Esophagus muscularis mucosa (tissue), 3 donors: ENCODE results near the gene CDCA7.

Experiments used
- POLR2A ChIP-seq: fragments of 450-650 bp; IDR thresholded peaks from one replicate; pipeline ENCODE4 v1.6.1; 2017; ENCODE audit warnings: antibody characterized with exemption, moderate library complexity, mild to moderate bottlenecking, low read depth
- TF ChIP-seq, protein P1 (sequence below), 3 experiments: fragments of 200-600 bp in 2 of 3; fragments of 450-650 bp in 1 of 3; sonication (generic) in 2 of 3; IDR thresholded peaks; one replicate each; pipeline ENCODE4 v1.5.1; 2017 to 2019; ENCODE audit warnings: antibody characterized with exemption in 3 of 3, mild to moderate bottlenecking in 2 of 3, moderate library complexity in 1 of 3

DNA sequence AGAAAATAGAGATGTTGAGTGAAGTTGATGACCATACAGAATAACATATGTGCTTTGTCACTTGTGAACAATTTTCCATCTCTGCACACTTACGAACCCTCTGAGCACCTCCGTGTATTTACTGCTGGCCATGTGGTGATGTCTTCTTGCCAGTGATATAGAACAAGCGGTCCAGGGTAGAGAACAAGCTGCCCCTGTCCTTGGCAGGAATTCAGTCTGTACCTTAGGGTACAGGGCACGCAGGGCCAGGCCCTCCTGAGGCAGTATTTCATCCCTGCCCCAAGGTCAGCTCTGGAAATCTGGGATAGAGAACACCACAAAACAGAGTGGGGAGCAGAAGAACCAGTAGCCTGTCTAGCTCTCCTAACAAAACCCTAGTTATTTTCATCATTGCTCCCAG, 44.6 kb downstream of the CDCA7 start:
- no peak for TF ChIP-seq POLR2A
- TF ChIP-seq, protein P1, sequence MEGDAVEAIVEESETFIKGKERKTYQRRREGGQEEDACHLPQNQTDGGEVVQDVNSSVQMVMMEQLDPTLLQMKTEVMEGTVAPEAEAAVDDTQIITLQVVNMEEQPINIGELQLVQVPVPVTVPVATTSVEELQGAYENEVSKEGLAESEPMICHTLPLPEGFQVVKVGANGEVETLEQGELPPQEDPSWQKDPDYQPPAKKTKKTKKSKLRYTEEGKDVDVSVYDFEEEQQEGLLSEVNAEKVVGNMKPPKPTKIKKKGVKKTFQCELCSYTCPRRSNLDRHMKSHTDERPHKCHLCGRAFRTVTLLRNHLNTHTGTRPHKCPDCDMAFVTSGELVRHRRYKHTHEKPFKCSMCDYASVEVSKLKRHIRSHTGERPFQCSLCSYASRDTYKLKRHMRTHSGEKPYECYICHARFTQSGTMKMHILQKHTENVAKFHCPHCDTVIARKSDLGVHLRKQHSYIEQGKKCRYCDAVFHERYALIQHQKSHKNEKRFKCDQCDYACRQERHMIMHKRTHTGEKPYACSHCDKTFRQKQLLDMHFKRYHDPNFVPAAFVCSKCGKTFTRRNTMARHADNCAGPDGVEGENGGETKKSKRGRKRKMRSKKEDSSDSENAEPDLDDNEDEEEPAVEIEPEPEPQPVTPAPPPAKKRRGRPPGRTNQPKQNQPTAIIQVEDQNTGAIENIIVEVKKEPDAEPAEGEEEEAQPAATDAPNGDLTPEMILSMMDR (IDR thresholded peaks at IDR 0.05) = no peak
